CD4-positive, alpha-beta T cell treated with Interleukin-6 for 4 hours (primary cell): ENCODE measurements around the gene GADL1.
A peak's percentile ranks its signal among the peaks of the same experiment; 100 is the strongest.

Experiments used
- DNase-seq: peaks from one replicate; pipeline ENCODE4 v3.0.0-alpha.2; 2020; ENCODE audit warnings: mixed read lengths

The GADL1 gene

GRCh38 chr3:30872879-30873278 lies 21.6 kb downstream of the GADL1 start:
- DNase-seq, result no peak

GRCh38 chr3:30871720-30872119 lies 22.7 kb downstream of the GADL1 start:
- no peak for DNase-seq

GRCh38 chr3:30864836-30865235 lies 29.6 kb downstream of the GADL1 start:
- DNase-seq, result no peak

- no peak for DNase-seq
Observed at GRCh38 chr3:30864132-30864531, 30.3 kb downstream of the GADL1 start.

- DNase-seq, result no peak
Observed at GRCh38 chr3:30862004-30862403, 32.5 kb downstream of the GADL1 start.

GRCh38 chr3:30858894-30859389 lies 35.5 kb downstream of the GADL1 start:
- DNase-seq, result no peak

GRCh38 chr3:30855400-30856292 lies 38.8 kb downstream of the GADL1 start:
- DNase-seq, result no peak

- no peak for DNase-seq
Observed at GRCh38 chr3:30852833-30853232, 41.6 kb downstream of the GADL1 start.

GRCh38 chr3:30848087-30848779 lies 46.2 kb downstream of the GADL1 start:
- no peak for DNase-seq

GRCh38 chr3:30847592-30847991 lies 46.9 kb downstream of the GADL1 start:
- no peak for DNase-seq

- no peak for DNase-seq
Observed at GRCh38 chr3:30845606-30846005, 48.9 kb downstream of the GADL1 start.

- no peak for DNase-seq
Observed at GRCh38 chr3:30843877-30844276, 50.6 kb downstream of the GADL1 start.

GRCh38 chr3:30836141-30836540 lies 58.3 kb downstream of the GADL1 start:
- no peak for DNase-seq

GRCh38 chr3:30835667-30836066 lies 58.8 kb downstream of the GADL1 start:
- DNase-seq, result no peak

GRCh38 chr3:30832961-30833575 lies 61.4 kb downstream of the GADL1 start:
- DNase-seq, result no peak

- DNase-seq, result no peak
Observed at GRCh38 chr3:30827080-30827479, 67.4 kb downstream of the GADL1 start.

GRCh38 chr3:30826531-30826942 lies 67.9 kb downstream of the GADL1 start:
- no peak for DNase-seq

GRCh38 chr3:30819067-30819798 lies 75.2 kb downstream of the GADL1 start:
- no peak for DNase-seq

GRCh38 chr3:30813734-30814133 lies 80.7 kb downstream of the GADL1 start:
- no peak for DNase-seq

- no peak for DNase-seq
Observed at GRCh38 chr3:30811151-30811795, 83.2 kb downstream of the GADL1 start.

- DNase-seq, result peak; percentile 23
Observed at GRCh38 chr3:30810625-30811024, 83.8 kb downstream of the GADL1 start.

- no peak for DNase-seq
Observed at GRCh38 chr3:30805695-30806094, 88.8 kb downstream of the GADL1 start.
